ENCODE results near the gene AGBL1. TPM values are rescaled to one million over a fixed set of nuclear protein-coding genes. Genes with fewer than 3 reads are reported as not detected.

The AGBL1 gene
- polyA plus RNA-seq, 1 donor (not counting 4 experiments of a cell fraction or from before 2014, with no cell fraction given), result not detected

- Histone ChIP-seq H3K4me1 (ENCODE audit: control insufficient read depth, extremely low read depth, insufficient read depth, low read length) (no peaks in the 10 kb centered on the region), H3K4me3 (ENCODE audit: control insufficient read depth in 2 of 3, extremely low read depth in 1 of 3, insufficient read depth in 2 of 3, low read depth in 1 of 3, low read length in 3 of 3) (no peak overlapping the region), H3K9ac (ENCODE audit: control insufficient read depth, extremely low read depth, insufficient read depth, low read length) (no peak overlapping the region), H3K4me2 (ENCODE audit: control insufficient read depth, extremely low read depth, insufficient read depth, low read depth, low read length) (no peak overlapping the region), H3K9me3 (ENCODE audit: control insufficient read depth, low read depth, low read length) (no peaks in the 10 kb centered on the region), H2AFZ (ENCODE audit: control insufficient read depth, low read length) (no peak overlapping the region), H4K20me1 (ENCODE audit: control insufficient read depth, extremely low read depth, insufficient read depth, low read length) (no peaks in the 10 kb centered on the region), H3K36me3 (ENCODE audit: control insufficient read depth in 2 of 2, extremely low read depth in 1 of 2, insufficient read depth in 2 of 2, low read length in 2 of 2) (no peaks in the 10 kb centered on the region), H3K9me1 (ENCODE audit: control insufficient read depth, extremely low read depth, insufficient read depth, low read length) (no peaks in the 10 kb centered on the region), H3K27me3 (ENCODE audit: control insufficient read depth, extremely low read depth, insufficient read depth, low read length) (no peaks in the 10 kb centered on the region), H3K27ac (ENCODE audit: control insufficient read depth, insufficient read depth, low read length) (no peak overlapping the region), H3K79me2 (ENCODE audit: control insufficient read depth, insufficient read depth, low read length) (no peaks in the 10 kb centered on the region)
- TF ChIP-seq CTCF (optimal IDR thresholded peaks at IDR 0.05 in 1 of 3, IDR thresholded peaks at IDR 0.05 in 1 of 3, conservative IDR thresholded peaks at IDR 0.05 in 1 of 3; ENCODE audit: extremely low read depth in 1 of 3, insufficient read depth in 2 of 3, low read length in 3 of 3), result no peak
- TF ChIP-seq EZH2 (IDR thresholded peaks at IDR 0.05; ENCODE audit: low read length), result no peak
- DNase-seq (ENCODE audit: low read depth, low spot score) (no peak), FAIRE-seq (no peak)
- dilution Hi-C loops (cut with MboI; ENCODE audit: extremely low pct_ligation_motif_present, low sequenced_read_pairs), result no loop called here
These were observed 37.4 kb upstream of the AGBL1 start for GRCh38 chr15:86042226-86042625.

- FAIRE-seq (no peak), DNase-seq (ENCODE audit: low read depth, low spot score) (no peak)
- Histone ChIP-seq H2AFZ (ENCODE audit: control insufficient read depth, low read length) (no peak overlapping the region), H3K4me3 (ENCODE audit: control insufficient read depth in 2 of 3, extremely low read depth in 1 of 3, insufficient read depth in 2 of 3, low read depth in 1 of 3, low read length in 3 of 3) (no peak overlapping the region), H3K27ac (ENCODE audit: control insufficient read depth, insufficient read depth, low read length) (no peak overlapping the region), H3K4me1 (ENCODE audit: control insufficient read depth, extremely low read depth, insufficient read depth, low read length) (no peaks in the 10 kb centered on the region), H3K9me1 (ENCODE audit: control insufficient read depth, extremely low read depth, insufficient read depth, low read length) (no peaks in the 10 kb centered on the region), H3K79me2 (ENCODE audit: control insufficient read depth, insufficient read depth, low read length) (no peaks in the 10 kb centered on the region), H3K27me3 (ENCODE audit: control insufficient read depth, extremely low read depth, insufficient read depth, low read length) (no peaks in the 10 kb centered on the region), H3K9me3 (ENCODE audit: control insufficient read depth, low read depth, low read length) (no peaks in the 10 kb centered on the region), H3K36me3 (ENCODE audit: control insufficient read depth in 2 of 2, extremely low read depth in 1 of 2, insufficient read depth in 2 of 2, low read length in 2 of 2) (no peaks in the 10 kb centered on the region), H4K20me1 (ENCODE audit: control insufficient read depth, extremely low read depth, insufficient read depth, low read length) (no peaks in the 10 kb centered on the region), H3K9ac (ENCODE audit: control insufficient read depth, extremely low read depth, insufficient read depth, low read length) (no peak overlapping the region), H3K4me2 (ENCODE audit: control insufficient read depth, extremely low read depth, insufficient read depth, low read depth, low read length) (no peak overlapping the region)
- TF ChIP-seq EZH2 (IDR thresholded peaks at IDR 0.05; ENCODE audit: low read length) (no peak), CTCF (optimal IDR thresholded peaks at IDR 0.05 in 1 of 3, IDR thresholded peaks at IDR 0.05 in 1 of 3, conservative IDR thresholded peaks at IDR 0.05 in 1 of 3; ENCODE audit: extremely low read depth in 1 of 3, insufficient read depth in 2 of 3, low read length in 3 of 3) (no peak)
- dilution Hi-C loops (cut with MboI; ENCODE audit: extremely low pct_ligation_motif_present, low sequenced_read_pairs), result no loop called here
These were observed 34.7 kb upstream of the AGBL1 start for GRCh38 chr15:86044981-86045380.
